Loucy (cell line): Measurements from ENCODE around the gene MYCBPAP.

Experiments
- H2AFZ ChIP-seq: fragments of 200-600 bp; sonication (generic); 2 replicates; pipeline ENCODE4 v1.6.0; 2016; ENCODE audit warnings: antibody characterized with exemption, mild to moderate bottlenecking, low read length, moderate library complexity
- H3F3A ChIP-seq: fragments of 200-600 bp; 2 replicates; pipeline ENCODE4 v1.6.0; 2016; ENCODE audit warnings: antibody characterized with exemption, low read depth, mild to moderate bottlenecking
- H3K27me3 ChIP-seq: fragments of 200-600 bp; sonication (generic); 2 replicates; pipeline ENCODE4 v1.6.1; 2014; ENCODE audit warnings: low read length, mild to moderate bottlenecking; ENCODE audit not compliant: insufficient read depth, poor library complexity, severe bottlenecking
- H3K36me3 ChIP-seq: fragments of 200-600 bp; sonication (generic); 2 replicates; pipeline ENCODE4 v1.6.1; 2016; ENCODE audit warnings: low read length; ENCODE audit not compliant: insufficient read depth
- H3K4me1 ChIP-seq: fragments of 200-600 bp; sonication (generic); 2 replicates; pipeline ENCODE4 v1.5.1; 2014; ENCODE audit warnings: low read length, mild to moderate bottlenecking; ENCODE audit not compliant: insufficient read depth, poor library complexity, severe bottlenecking
- H3K4me2 ChIP-seq: fragments of 200-600 bp; sonication (generic); 2 replicates; pipeline ENCODE4 v1.6.0; 2014; ENCODE audit warnings: antibody characterized with exemption, low read length, low read depth, mild to moderate bottlenecking; ENCODE audit not compliant: poor library complexity, severe bottlenecking
- H3K4me3 ChIP-seq: fragments of 200-600 bp; sonication (generic); 2 replicates; pipeline ENCODE4 v1.5.1; 2014; ENCODE audit warnings: low read length, mild to moderate bottlenecking, mixed read lengths; ENCODE audit not compliant: poor library complexity, severe bottlenecking
- H3K79me2 ChIP-seq: fragments of 200-600 bp; sonication (generic); 2 replicates; pipeline ENCODE4 v1.6.1; 2014; ENCODE audit warnings: low read length; ENCODE audit not compliant: insufficient read depth
- H3K9ac ChIP-seq: fragments of 200-600 bp; sonication (generic); 2 replicates; pipeline ENCODE4 v1.6.0; 2014; ENCODE audit warnings: mild to moderate bottlenecking, low read depth, low read length, moderate library complexity; ENCODE audit not compliant: poor library complexity, severe bottlenecking
- H3K9me2 ChIP-seq: fragments of 200-600 bp; sonication (generic); replicated peaks from 2 replicates; pipeline ENCODE4 v1.6.1; 2016; ENCODE audit warnings: low read depth, low read length, mixed read lengths
- H3K9me3 ChIP-seq: fragments of 200-600 bp; sonication (generic); 2 replicates; pipeline ENCODE4 v1.6.1; 2014; ENCODE audit warnings: mild to moderate bottlenecking, antibody characterized with exemption, low read length, low read depth; ENCODE audit not compliant: insufficient read depth
- H4K20me1 ChIP-seq: fragments of 200-600 bp; sonication (generic); 2 replicates; pipeline ENCODE4 v1.6.0; 2014; ENCODE audit warnings: antibody characterized with exemption, low read length, mild to moderate bottlenecking; ENCODE audit not compliant: insufficient read depth, poor library complexity, severe bottlenecking
- EZH2phosphoT487 ChIP-seq: fragments of 200-600 bp; IDR thresholded peaks from 2 replicates; pipeline ENCODE4 v1.6.1; 2018; ENCODE audit warnings: antibody characterized with exemption, mild to moderate bottlenecking, moderate library complexity, borderline replicate concordance
- TF ChIP-seq, protein P1 (sequence below): fragments of 200-600 bp; sonication (generic); conservative IDR thresholded peaks from 2 replicates; pipeline ENCODE4 v1.5.1; 2014; ENCODE audit warnings: mild to moderate bottlenecking, antibody characterized with exemption, low read length

The MYCBPAP gene

DNA sequence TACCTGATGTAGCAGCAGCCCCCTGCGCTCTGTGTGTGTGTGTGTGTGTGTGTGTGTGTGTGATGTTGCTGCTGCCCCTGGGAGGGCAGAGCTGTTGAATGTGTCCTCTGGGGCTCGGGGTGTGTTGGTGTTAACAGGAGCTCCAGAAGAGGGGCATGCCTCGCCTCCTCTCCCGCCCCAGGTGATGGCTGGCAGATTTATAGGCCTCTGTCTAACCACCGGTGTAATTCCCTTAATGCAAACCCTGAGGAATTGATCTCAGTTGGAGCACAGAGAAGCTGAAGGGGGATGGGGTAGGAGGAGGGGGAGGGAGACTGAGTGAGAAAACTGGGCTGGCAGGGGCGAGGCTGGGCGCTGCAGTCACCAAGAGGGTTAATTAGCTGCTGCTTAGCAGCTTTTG, 62.3 kb downstream of the MYCBPAP start:
- no peaks in the 10 kb centered on the region for H3K9me3 ChIP-seq
- no peaks in the 10 kb centered on the region for H3K36me3 ChIP-seq
- no peak overlapping the region for H3K4me3 ChIP-seq
- no peaks in the 10 kb centered on the region for H3K9me2 ChIP-seq
- no peaks in the 10 kb centered on the region for H3K79me2 ChIP-seq
- no peaks in the 10 kb centered on the region for H3K27me3 ChIP-seq
- H3F3A ChIP-seq: no peaks in the 10 kb centered on the region
- H3K4me2 ChIP-seq: no peak overlapping the region
- no peak for TF ChIP-seq EZH2phosphoT487
- no peaks in the 10 kb centered on the region for H3K4me1 ChIP-seq
- H2AFZ ChIP-seq: no peak overlapping the region
- no peak overlapping the region for H3K9ac ChIP-seq
- H4K20me1 ChIP-seq: no peaks in the 10 kb centered on the region

DNA sequence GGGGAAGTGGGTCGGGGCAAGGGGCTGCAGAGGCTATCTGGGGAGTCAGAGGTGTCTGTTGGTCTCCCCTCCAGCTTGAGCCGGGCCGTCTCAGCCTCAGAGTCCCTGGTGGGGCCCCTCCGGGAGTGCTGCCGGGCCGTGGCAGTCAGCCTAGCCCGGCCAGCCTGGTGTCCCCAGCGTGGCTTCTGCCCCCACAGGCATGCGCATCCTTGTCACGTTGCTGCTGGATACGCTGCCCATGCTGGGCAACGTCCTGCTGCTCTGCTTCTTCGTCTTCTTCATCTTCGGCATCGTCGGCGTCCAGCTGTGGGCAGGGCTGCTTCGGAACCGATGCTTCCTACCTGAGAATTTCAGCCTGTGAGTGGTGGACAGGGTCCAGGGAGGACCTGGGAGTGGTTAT, 63.4 kb downstream of the MYCBPAP start:
- Histone ChIP-seq H3K4me3 (no peak overlapping the region), H3K4me1 (no peaks in the 10 kb centered on the region), H2AFZ (no peak overlapping the region), H4K20me1 (no peaks in the 10 kb centered on the region), H3K9me2 (no peaks in the 10 kb centered on the region), H3K27me3 (no peaks in the 10 kb centered on the region), H3K4me2 (no peak overlapping the region), H3K9ac (no peak overlapping the region), H3K9me3 (no peaks in the 10 kb centered on the region), H3F3A (no peaks in the 10 kb centered on the region), H3K79me2 (no peaks in the 10 kb centered on the region), H3K36me3 (no peaks in the 10 kb centered on the region)
- TF ChIP-seq, protein P1, sequence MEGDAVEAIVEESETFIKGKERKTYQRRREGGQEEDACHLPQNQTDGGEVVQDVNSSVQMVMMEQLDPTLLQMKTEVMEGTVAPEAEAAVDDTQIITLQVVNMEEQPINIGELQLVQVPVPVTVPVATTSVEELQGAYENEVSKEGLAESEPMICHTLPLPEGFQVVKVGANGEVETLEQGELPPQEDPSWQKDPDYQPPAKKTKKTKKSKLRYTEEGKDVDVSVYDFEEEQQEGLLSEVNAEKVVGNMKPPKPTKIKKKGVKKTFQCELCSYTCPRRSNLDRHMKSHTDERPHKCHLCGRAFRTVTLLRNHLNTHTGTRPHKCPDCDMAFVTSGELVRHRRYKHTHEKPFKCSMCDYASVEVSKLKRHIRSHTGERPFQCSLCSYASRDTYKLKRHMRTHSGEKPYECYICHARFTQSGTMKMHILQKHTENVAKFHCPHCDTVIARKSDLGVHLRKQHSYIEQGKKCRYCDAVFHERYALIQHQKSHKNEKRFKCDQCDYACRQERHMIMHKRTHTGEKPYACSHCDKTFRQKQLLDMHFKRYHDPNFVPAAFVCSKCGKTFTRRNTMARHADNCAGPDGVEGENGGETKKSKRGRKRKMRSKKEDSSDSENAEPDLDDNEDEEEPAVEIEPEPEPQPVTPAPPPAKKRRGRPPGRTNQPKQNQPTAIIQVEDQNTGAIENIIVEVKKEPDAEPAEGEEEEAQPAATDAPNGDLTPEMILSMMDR: no peak
- no peak for TF ChIP-seq EZH2phosphoT487

DNA sequence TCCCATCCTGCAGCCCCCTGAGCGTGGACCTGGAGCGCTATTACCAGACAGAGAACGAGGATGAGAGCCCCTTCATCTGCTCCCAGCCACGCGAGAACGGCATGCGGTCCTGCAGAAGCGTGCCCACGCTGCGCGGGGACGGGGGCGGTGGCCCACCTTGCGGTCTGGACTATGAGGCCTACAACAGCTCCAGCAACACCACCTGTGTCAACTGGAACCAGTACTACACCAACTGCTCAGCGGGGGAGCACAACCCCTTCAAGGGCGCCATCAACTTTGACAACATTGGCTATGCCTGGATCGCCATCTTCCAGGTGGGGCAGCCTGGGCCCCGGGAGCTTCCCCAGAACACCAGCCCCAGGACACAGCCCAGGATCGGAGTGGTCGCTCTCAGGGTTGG, 64.3 kb downstream of the MYCBPAP start:
- TF ChIP-seq EZH2phosphoT487: no peak
- TF ChIP-seq, protein P1: no peak
- H2AFZ ChIP-seq: no peak overlapping the region
- H3K36me3 ChIP-seq: no peaks in the 10 kb centered on the region
- no peaks in the 10 kb centered on the region for H3K4me1 ChIP-seq
- no peaks in the 10 kb centered on the region for H3K79me2 ChIP-seq
- H3K4me2 ChIP-seq: no peak overlapping the region
- H3K4me3 ChIP-seq: no peak overlapping the region
- H4K20me1 ChIP-seq: no peaks in the 10 kb centered on the region
- H3K9me3 ChIP-seq: no peaks in the 10 kb centered on the region
- H3K9me2 ChIP-seq: no peaks in the 10 kb centered on the region
- no peaks in the 10 kb centered on the region for H3F3A ChIP-seq
- no peaks in the 10 kb centered on the region for H3K27me3 ChIP-seq
- H3K9ac ChIP-seq: no peak overlapping the region

DNA sequence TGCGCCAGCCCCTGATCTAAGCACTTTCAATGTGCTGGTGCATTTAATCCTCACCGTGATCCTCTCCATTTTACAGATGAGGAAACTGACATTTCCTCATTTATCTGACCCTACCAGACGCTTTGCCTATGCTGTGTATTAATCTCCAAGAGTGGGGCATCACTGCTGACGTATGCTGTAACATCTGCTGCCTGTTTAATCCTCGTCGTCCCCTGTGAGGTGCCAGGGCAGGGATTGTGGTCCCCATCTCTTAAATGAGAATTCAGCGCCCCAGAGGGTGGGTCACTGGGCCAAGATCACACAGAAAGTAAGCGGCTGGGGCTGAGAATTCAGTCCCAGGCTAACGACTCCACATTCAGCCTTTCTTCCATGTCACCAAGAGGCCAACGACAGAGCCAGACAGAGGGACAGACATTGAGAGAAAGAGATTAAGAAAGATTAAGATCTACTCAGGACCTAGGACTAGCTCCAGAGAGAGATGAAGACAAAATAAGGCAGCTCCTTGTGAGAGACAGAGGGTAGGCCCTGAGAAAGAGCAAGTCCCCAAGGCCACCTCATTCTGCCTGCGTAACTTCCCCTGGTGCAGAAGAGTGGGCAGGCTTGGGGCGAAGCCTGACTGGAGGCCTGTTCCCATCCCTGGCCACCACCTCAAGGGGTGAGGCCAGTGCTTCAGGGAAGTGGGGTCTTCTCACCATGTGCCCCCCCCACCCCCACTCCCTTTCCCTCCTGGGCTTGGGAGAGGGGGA, 65.8 kb downstream of the MYCBPAP start:
- Histone ChIP-seq H3K9me2 (no peaks in the 10 kb centered on the region), H3K79me2 (no peaks in the 10 kb centered on the region), H3K9ac (no peak overlapping the region), H3K9me3 (no peaks in the 10 kb centered on the region), H3K36me3 (no peaks in the 10 kb centered on the region), H3K4me1 (no peaks in the 10 kb centered on the region), H3F3A (no peaks in the 10 kb centered on the region), H2AFZ (no peak overlapping the region; the same call in 1 of the 2 replicates), H3K4me3 (no peak overlapping the region), H3K4me2 (no peak overlapping the region), H3K27me3 (no peaks in the 10 kb centered on the region), H4K20me1 (no peaks in the 10 kb centered on the region)
- TF ChIP-seq, protein P1: no peak
- no peak for TF ChIP-seq EZH2phosphoT487
